OCI-LY3 (cell line): ENCODE results near the gene ERVFRD-1.

Experiments
- CTCF ChIP-seq: fragments of 200-600, 300-600 bp; sonication (generic); IDR thresholded peaks from 2 replicates; pipeline ENCODE4 v1.5.1; 2014; ENCODE audit warnings: antibody characterized with exemption, low read length, low read depth
- EZH2phosphoT487 ChIP-seq: fragments of 200-600 bp; shearing (Covaris generic); IDR thresholded peaks from 2 replicates; pipeline ENCODE4 v1.6.1; 2018; ENCODE audit warnings: antibody characterized with exemption, mixed run types, low read depth

GRCh38 chr6:11144393-11144851, 32.9 kb upstream of the ERVFRD-1 start:
- peak; percentile 88 for TF ChIP-seq CTCF
- no peak for TF ChIP-seq EZH2phosphoT487
